ENCODE results near the gene NOX5. TPM values are rescaled to one million over a fixed set of nuclear protein-coding genes. Genes with fewer than 3 reads are reported as not detected.

The NOX5 gene
- polyA plus RNA-seq, 1 experiment = 0.15 TPM

GRCh38 chr15:68990992-68991500 is 23.4 kb upstream of the NOX5 start:
- Histone ChIP-seq H3K27me3 (ENCODE audit: control insufficient read depth, insufficient read depth, low read length) (peaks cover 21% of the 10 kb centered on the region), H3K4me3 (ENCODE audit: low read depth, low read length) (no peak overlapping the region), H3K9me3 (ENCODE audit: control insufficient read depth, insufficient read depth, low read length) (no peaks in the 10 kb centered on the region), H3K27ac (ENCODE audit: low read depth, low read length) (no peak overlapping the region)
- TF ChIP-seq CTCF (IDR thresholded peaks at IDR 0.05; ENCODE audit: low read depth, low read length) = no peak
- CTCF ChIA-PET = no interaction called here
- DNase-seq (ENCODE audit: low read depth, low spot score) = no peak
- POLR2A ChIA-PET = no interaction called here

GRCh38 chr15:68991723-68992122 is 22.8 kb upstream of the NOX5 start:
- Histone ChIP-seq H3K9me3 (ENCODE audit: control insufficient read depth, insufficient read depth, low read length) (no peaks in the 10 kb centered on the region), H3K27ac (ENCODE audit: low read depth, low read length) (no peak overlapping the region), H3K27me3 (ENCODE audit: control insufficient read depth, insufficient read depth, low read length) (peaks cover 17% of the 10 kb centered on the region), H3K4me3 (ENCODE audit: low read depth, low read length) (no peak overlapping the region)
- ChIA-PET POLR2A (no interaction called here), CTCF (no interaction called here)
- TF ChIP-seq CTCF (IDR thresholded peaks at IDR 0.05; ENCODE audit: low read depth, low read length) = no peak
- no peak for DNase-seq (ENCODE audit: low read depth, low spot score)

- no peak for TF ChIP-seq CTCF (IDR thresholded peaks at IDR 0.05; ENCODE audit: low read depth, low read length)
- H3K4me3 ChIP-seq (ENCODE audit: low read depth, low read length) = no peak overlapping the region
- CTCF ChIA-PET = no interaction called here
- POLR2A ChIA-PET = no interaction called here
- no peak overlapping the region for H3K27ac ChIP-seq (ENCODE audit: low read depth, low read length)
- no peak for DNase-seq (ENCODE audit: low read depth, low spot score)
- peaks cover 19% of the 10 kb centered on the region for H3K27me3 ChIP-seq (ENCODE audit: control insufficient read depth, insufficient read depth, low read length)
- H3K9me3 ChIP-seq (ENCODE audit: control insufficient read depth, insufficient read depth, low read length) = no peaks in the 10 kb centered on the region
Measured at GRCh38 chr15:68992696-68993095, 21.8 kb upstream of the NOX5 start.

DNA sequence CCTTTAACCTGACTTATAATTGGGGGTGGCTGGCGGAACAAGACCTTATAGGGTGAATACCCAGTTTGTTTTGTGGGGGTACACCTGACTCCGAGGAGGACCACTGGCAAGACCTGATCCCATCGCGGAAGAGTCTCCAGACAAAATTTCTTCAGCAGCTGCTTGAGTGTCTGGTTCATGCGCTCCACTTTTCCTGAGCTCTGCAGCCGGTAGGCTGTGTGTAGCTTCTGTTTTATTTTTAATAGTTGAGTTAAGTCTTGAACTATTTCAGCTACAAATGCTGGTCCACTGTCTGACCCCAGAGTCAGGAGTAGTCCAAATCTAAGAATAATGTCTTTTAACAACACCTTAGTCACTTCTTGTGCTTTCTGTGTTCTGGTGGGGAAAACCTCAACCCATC is 21.2 kb upstream of the NOX5 start:
- H3K27me3 ChIP-seq (ENCODE audit: control insufficient read depth, insufficient read depth, low read length) = peaks cover 25% of the 10 kb centered on the region
- no peak overlapping the region for H3K27ac ChIP-seq (ENCODE audit: low read depth, low read length)
- no peak overlapping the region for H3K4me3 ChIP-seq (ENCODE audit: low read depth, low read length)
- ChIA-PET POLR2A (no interaction called here), CTCF (no interaction called here)
- no peaks in the 10 kb centered on the region for H3K9me3 ChIP-seq (ENCODE audit: control insufficient read depth, insufficient read depth, low read length)
- DNase-seq (ENCODE audit: low read depth, low spot score) = no peak
- no peak for TF ChIP-seq CTCF (IDR thresholded peaks at IDR 0.05; ENCODE audit: low read depth, low read length)

DNA sequence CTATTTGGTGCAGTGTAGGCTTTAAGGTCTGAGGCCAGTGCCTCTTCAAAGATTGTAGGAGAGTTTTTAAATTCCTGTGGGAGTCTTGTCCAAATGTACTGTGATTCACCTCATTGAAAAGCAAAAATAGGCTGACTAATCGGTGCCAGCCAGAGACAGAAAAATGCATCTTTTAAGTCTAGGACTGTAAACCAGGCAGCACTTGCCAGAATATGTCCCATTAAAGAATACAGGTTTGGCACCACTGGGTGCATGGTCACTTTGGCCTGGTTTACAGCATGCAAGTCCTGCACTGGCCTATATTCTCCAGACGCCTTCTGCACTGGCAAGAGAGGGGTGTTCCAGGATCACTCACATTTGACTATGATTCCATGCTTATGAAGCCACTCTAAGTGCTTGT is 20.3 kb upstream of the NOX5 start:
- no peak for TF ChIP-seq CTCF (IDR thresholded peaks at IDR 0.05; ENCODE audit: low read depth, low read length)
- POLR2A ChIA-PET = no interaction called here
- no peak overlapping the region for H3K4me3 ChIP-seq (ENCODE audit: low read depth, low read length)
- CTCF ChIA-PET = no interaction called here
- H3K9me3 ChIP-seq (ENCODE audit: control insufficient read depth, insufficient read depth, low read length) = no peaks in the 10 kb centered on the region
- peaks cover 27% of the 10 kb centered on the region for H3K27me3 ChIP-seq (ENCODE audit: control insufficient read depth, insufficient read depth, low read length)
- no peak for DNase-seq (ENCODE audit: low read depth, low spot score)
- no peak overlapping the region for H3K27ac ChIP-seq (ENCODE audit: low read depth, low read length)

Data from AG04450 (cell line).